HG03066 (cell line): ENCODE data around the gene FOXO6.

Source experiments
- ATAC-seq: cut with Tn5 transposase; IDR thresholded peaks from one replicate; pipeline ENCODE4 v1.9.1; 2021; ENCODE audit warnings: low read depth; ENCODE audit not compliant: unreplicated experiment

Gene FOXO6

DNA sequence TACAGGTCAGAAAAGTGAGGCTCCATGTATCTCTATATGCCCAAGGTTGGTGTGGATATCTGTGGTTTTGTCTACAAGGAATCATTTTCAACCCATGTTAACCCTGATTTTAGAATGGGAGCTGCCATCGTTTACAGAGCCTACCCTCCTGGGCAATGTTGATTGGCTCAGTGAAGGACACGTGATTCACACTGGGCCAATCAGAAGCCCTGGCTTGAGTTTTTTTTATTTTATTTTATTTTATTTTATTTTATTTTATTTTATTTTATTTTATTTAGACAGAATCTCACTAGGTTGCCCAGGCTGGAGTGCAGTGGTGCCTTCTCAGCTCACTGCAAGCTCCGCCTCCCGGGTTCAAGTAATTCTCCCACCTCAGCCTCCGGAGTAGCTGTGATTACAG is 35.8 kb downstream of the FOXO6 start:
- ATAC-seq = no peak

DNA sequence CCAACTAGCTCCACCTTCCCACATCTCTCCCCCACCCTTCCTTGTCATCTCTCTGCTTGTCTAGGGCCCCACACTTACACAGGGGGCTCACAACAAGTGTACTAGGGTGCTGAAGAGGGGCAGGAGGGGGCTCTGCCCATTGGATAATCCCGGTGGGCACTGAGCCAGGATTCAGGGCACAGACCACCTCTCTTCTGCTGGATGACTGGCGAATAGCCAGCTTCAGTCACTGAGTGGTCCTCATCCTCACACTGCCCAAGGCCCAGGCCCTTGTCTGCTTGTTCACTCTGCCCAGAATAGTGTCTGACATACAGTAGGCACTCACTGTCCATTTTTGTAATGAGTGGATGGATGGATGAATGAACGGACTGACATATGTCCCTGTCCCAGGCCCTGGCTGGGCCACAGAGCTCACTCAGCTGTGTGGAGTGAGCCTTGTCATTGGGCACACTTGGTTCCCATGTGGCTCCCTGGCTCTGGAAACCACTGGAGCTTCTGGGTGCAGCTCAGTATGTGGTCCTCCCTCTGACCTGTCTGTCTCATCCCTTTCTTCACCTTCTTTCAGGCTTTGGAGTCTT is 36.6 kb downstream of the FOXO6 start:
- ATAC-seq = no peak

DNA sequence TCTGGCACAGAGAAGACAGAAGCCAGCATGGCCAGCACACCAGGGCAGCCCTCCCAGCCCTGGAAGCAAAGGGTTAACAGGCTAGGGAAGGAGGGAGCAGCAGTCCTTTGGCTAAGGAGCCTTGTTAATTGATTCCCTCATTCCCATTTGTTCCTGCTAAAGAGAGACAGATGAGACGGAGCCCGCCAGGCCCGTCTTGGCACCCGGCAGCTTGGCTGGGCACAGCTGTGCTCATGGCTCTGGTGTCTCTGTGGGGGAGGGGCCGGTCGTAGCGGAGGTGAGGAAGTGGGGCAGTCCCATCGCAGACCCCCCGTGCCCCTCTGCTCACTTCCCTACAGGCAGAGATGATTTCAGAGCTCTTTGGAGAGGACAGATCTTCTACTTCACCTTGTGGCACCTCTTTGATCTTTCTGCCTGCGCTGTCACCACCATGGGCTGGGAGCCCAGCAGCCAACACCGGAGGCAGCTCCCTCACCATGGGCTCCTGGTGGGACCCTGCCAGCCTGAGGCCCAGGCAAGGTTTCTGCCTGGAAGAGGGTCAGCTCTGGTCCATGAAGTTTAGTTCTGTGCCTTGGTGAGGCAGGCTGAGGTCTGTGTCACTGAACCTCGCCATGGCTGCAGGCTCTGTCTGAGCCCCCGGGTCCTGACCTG is 38.0 kb downstream of the FOXO6 start:
- ATAC-seq = no peak

DNA sequence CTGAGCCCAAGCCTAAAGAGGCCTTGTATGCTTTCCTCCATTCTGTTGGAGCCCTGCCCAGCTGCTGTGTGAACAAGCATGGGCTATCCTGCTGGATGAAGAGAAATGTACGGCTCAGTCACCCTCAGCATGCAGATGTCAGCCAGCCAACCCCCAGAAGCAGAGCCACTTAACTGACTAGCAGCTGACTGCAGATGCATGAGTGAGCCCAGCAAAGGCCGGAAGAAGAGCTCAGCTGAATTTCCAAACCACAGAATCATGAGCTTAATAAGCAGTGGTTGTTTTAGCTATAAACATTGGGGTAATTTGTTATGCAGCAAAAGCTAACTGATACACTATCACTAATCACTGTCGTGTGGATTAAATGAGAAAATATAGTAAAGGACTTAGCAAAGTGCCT is 39.0 kb downstream of the FOXO6 start:
- no peak for ATAC-seq

DNA sequence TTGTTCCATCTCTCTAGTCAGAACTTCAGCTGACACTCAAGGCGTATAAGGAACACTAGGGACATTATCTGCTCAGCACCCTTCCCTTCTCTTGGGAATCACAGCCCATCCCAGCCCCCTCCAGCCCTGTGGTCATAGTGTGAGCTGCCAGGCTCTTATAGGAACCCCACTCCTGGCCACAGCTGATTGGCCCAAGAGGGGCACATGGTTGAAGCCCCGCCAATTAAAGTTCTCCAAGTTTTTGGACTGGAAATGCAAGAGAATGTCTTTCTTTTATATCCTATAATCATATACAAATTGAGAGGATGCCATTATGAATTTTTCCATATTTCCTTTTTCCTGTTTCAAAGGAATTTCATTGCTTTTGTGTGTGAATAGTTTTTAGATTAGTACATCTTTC is 40.7 kb downstream of the FOXO6 start:
- no peak for ATAC-seq

DNA sequence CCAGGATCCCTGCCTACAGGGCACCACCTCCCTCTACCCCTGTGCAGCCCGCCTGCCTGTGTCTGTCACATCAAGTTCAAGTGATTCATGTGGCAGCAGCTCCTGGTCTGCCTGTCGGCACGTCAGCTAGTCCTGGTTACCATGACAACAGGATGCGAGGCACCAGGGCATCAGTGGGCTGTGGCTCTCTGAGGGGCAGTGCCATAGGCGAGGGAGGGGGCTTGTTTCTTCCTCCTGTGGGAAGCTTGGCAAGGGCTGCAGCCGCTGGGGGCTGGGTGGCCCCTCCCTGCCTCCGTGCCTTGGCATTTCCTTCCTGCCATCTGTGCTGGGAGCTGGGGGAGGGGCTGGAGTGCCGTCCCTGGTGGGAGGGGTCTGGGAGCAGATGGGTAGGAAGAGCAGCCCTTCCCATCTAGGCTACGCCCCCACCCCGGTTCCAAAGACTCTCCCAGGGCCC is 43.1 kb downstream of the FOXO6 start:
- no peak for ATAC-seq

DNA sequence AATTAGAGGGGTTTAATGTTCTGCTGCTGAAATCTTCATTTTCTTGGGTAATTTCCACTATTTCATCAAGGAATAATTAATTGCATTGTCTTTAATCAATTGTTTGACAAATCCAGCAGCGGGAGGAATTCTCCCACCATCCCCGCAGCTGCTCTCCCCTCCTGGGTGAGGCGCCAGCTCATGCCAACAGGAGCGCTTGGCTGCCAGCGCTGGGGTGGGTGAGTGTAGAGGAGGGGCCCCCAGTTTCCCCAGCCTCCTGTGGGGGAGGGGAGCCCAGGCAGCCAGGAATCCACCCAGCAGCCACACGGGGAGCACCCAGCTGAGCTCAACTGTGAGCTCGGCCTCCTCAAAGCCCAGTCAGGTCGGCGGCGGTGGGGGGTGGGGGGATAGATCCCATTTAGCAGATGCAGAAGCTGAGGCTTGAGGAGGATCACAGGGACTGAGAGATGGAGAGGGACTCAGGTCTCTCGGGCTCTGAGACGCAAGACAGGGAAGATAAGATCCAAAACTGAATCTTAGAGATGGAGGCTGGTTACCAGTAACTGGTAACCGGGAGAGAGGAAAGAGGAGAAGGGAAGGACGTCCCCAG is 46.5 kb downstream of the FOXO6 start:
- no peak for ATAC-seq

DNA sequence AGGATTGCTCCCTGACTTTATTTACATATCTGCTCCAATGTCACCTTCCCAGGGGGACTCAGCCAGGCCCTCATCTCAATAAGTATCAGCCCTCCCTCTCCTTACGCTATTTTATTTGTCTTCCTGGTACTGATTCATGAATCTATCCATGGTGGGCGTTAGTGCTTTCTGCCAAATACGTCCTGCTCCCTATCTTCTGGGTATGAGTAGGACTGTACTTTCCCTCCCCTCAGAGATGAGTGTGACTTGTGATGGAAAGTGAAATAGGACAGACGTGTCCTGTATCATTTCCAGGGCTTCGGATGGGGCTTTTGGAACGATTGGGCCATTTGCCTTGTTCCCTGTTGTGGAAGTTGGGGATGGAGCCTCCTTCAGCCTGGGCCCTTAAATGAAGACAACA is 47.5 kb downstream of the FOXO6 start:
- no peak for ATAC-seq

DNA sequence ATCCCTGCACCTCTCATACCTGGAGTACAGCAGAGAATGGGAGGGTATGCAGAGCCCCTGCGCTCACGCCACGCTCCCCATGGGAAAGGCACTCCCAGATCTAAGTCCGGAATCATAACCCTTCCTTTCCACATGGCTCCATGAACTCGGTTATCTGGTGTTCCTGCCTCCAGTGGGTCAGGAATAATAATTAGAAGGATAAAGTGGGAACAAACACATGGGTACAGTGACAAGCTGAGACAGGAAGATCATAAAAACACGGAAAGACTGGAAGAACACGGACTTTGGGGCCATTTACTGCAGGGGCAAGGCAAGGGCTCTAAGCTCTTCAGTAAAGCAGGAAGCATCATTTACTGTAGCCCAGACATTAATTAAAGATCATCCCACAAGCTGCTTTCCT is 48.6 kb downstream of the FOXO6 start:
- ATAC-seq = no peak

DNA sequence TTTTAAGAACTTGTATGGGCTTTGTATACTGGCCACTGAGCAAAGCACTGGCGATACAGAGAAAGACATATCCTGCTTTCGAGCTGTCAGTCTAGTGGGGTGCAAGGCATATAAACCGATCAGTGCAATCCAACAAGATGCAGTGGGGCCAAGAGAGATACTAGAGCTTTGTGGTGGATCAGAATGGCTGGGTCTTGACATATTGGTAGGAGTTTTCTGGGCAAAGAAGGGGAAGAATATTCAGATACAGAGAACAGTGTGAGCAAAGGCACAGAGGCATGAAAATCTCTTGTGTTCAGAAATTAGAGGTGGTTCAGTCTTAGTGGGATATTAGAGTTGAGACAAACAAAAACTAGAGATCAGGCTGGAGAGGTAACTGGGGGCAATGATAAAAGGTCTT is 49.2 kb downstream of the FOXO6 start:
- ATAC-seq = no peak

DNA sequence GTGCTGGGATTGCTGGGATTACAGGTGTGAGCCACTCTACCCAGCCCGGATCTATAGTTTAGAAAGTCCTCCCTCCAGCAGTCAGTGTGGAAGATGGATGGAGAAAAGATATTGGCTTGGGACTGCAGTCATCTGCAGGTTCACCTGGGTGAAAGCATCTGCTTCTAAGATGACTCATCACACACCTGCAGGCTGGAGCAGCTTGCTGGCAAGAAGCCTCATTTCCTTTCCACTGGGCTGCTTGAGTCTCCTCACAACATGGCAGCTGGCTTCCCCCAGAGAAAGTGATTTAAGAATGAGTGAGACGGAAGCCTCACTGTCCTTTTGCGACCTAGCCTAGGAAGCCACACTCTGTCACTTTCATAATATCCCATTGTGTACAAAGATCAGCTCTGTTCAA is 50.0 kb downstream of the FOXO6 start:
- no peak for ATAC-seq

DNA sequence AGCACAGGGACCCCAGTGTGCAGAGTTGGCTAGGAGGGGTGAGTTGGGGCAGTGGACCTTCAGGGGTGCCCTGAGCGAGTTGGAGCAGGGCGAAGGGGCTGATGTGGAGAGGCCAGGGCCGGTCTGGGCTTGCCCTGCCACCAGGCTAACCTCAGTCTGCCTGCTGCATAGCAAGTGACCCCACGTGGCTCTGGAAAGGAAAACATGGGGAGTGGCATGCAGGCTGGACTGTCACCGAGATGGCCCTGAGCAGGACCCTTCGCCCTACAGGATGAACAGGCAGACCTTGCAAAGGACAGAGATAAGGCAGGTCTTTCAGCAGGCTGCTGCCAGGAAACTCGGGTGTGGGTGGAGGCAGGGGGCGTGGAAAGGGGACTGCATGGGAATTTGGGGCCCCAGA is 51.5 kb downstream of the FOXO6 start:
- no peak for ATAC-seq

DNA sequence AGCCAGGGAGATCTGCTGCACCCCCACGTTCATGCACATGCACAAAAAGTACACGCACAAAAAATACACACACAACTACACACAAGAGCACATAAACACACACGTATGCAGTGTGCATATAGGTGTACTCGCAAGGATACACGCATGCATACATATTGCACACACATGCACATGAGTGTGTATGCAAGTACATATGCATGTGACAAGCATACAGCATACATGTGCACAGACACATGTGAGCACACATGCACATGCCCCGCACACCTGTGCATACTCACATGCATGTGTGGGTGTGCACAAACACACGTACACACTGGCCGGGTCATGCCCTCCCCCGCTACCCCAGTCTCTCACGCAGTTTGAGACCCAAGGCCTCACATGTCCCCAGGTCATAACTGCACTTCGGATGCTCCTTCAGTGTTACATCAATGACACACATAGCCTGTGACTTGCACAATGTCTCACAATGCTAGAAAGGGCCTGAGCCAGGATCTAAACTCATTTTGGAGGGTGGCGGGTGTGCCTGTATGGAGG is 52.6 kb downstream of the FOXO6 start:
- no peak for ATAC-seq

DNA sequence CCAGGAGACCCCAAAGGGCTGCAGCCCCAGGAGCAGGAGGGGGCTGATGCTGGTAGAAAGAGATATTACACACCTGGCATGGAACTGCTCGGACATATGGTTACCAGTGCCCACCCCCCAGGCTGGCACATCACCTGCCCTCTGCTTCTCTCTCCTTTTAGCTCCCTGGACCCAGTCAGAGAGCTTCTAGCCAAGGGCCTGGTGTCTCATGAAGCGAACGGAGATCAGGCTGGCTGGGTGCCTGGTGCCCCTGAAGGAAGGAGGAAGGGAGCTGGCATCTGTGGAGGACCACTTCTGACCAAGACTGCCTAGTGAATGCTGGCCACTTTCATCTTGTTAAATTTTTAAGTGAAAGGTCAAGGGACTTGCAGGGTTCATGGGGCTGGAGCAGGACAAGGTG is 53.1 kb downstream of the FOXO6 start:
- no peak for ATAC-seq

DNA sequence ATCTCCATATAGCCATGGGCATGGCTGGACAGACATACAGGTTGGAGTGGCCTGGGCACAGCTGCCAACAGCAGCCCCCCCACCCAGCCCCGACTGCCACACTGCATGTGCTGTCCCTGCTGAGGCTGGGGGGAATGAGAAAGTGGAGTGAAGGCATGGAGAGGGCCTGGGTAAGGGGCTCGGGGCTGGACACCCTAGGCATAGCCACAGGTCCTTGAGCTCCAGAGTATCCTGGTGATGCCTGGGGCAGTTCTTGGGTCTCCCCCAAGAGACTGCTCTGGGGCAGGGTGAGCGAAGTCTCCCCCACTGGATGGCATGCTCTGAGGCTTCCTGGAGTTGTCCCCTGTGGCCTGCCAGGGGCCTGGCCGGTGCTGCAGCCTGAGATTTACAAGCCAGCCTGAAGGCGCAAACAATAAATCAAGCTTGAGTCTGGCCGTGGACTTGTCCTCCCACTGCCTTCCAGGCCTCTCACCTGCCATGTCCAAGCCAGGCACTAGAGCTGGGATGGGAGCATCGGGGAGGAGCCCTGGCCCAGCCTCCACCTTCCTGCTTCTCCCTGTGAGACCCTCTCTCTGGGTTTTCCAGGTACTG is 53.6 kb downstream of the FOXO6 start:
- ATAC-seq = no peak

DNA sequence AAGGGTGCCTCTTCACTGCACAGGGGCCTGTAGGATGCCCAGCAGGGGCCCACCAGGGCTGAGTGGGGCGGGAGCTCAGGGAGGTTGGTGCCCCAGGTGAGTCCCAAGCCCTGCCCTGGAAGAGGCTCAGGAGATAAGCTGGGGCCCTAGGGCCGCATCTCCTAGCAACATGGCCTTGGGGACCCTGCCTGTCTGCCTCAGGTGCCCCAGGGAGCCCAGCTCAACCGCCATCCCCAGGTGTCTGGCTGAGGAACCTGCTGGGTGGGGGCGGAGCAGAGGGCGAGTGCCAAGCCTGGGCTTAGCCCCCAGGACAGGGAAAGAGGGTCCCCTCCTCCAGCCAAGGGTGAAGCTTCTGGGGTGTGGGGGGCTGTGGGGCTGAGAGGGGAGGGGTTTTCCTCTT is 54.8 kb downstream of the FOXO6 start:
- no peak for ATAC-seq

DNA sequence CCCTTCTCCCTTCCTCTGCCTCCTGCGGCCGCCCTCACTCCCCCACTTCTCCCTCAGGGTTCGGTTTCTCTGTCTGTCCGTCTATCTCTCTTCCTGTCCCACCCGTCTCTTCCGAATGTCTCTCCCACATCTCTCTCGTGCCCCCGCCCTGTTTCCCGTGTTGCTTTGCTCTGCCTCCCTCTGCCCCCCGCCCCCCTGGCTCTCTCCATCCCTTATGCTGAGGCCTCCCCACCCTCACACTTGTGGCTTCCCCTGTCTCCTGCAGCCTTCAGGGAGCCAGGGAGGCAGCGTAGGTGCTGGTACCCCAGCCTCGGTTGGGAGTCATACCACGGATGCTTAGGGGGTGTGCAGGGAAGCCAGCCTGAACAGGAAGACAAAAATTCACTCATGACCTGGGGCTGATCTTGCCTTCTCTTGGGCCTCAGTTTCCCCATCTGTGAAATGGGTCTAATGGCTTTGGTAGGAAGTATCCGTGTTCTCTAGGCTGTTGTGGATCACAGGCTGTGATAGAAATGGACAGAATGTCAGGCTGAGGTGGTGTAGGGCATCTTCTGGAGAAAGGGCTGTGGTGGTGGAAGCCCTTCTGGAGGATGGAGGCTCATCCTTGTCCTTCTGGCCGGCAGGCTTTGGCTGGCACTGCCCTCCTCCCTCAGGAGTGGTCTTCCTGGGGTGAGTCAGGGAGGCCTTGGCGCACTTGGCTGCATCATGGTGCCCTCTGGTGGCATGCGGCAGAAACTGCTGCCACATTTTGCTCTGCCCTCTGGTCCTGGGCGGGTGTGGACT is 55.5 kb downstream of the FOXO6 start:
- no peak for ATAC-seq

DNA sequence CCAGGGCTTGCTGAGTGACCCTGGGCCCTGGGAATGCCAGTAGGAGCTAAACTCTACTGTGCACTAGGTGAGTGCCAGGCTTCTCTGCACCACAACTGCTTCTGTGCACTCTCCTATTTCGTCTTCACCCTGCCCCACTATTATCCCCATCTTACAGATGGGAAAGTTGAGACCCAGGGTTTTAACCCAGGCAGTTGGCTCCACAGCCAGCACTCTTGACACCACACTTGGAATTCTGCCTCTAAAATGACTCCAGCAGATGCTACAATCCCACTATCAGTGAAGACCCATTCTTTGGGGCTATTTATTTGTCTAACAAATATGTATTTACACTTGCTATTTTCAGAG is 56.1 kb downstream of the FOXO6 start:
- ATAC-seq = no peak

DNA sequence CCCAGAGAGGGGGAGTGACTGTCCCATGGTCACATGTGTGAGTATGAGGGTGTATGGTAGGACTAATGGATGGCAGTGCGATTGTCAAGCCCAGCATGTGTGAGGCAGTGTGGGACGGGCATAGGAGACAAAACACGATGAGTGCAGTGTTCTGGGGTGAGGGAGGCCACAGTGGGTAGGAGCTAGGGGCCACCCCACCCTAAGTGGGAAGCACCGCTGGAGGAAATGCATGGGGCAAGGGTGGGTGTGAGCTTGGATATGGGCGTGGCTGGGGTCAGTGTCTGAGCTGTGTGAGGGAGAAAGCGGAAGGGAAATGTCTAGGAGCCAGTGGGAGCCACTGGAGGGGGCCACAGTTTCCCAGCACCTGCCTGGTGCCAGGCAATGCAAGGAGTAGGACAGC is 56.5 kb downstream of the FOXO6 start:
- no peak for ATAC-seq

DNA sequence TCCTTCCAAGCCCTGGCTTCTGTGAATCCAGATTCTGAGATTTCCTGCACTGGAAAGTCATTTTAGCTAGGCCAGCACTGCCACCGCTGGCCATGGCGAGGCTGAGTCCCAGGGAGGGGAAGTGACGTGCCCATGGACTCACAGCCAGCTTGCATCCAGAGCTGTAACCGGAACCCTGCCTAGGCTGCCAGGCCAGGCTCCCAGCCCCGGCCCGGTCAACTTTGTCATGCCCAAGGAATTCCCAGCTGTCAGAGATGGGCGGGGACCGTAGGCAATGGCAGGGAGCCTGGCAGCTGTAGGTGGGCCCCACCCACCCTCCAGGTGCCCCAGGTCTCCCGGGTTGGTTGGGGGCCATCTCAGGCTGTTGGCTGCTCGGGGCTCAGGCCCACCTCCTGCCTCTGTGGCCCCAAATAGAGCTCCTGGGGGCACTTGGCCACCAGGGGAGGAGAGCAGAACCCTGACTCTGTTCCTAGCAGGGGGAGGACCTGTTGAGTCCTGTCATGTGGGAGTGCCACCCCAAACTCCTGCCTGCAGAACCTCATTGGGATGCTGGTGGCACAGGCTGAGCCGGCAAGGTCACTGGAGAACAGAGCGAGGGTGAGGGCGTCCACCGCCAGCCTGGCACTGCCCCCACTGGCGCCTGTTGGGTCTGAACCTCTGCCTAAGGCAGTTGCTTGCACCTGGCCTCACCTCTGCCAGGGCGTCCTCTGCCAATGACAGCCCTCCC is 57.8 kb downstream of the FOXO6 start:
- ATAC-seq = no peak
